ENCODE results near the gene TMEM272.

Gene TMEM272

DNA sequence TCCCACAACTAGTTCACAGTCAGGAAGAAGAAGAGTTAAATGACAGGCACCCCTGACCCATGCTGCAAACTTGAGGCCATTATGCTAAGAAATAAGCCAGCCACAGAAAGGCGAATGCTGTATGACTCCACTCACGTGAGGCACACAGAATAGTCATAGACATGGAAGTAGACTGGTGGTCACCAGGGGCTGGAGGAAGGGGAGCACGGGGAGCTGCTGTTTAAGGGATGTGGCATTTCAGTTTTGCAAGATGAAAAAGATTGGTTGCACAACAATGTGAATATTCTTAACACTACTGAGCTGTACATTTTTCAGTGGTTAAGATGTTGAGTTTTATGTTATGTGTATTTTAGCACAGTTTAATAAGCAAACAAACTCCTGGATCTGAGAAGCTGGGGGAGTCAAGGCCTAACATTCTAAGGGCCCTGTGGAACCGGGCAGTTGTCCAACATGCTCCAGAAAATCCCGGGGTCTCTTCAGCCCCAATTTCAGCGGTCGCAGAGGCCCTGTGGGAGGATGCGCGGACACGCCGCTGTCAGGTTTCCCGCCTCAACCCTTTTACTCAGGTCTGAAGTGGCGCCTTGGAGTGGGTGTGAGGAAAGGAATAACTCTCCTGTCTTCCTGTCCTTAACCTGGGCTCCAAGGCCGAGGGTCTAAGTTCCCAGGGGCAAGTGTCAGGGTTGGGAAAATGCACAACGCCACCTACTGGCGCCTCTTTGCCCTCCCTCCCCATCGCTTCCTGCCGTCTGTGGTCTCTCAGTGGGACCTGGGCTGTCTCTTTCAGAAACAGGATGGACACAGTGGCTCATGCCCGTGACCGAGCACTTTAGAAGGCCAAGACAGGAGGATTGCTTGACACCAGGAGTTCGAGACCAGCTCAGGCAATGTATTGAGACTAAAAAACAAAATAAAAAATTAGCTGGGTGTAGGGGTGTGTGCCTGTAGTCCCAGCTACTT, 4.4 kb upstream of the TMEM272 start:
- no peak overlapping the region for H3K4me3 ChIP-seq (ENCODE audit: low read length)
- peak; percentile 6 for DNase-seq (ENCODE audit: low read depth)
- no peaks in the 10 kb centered on the region for H3K9me3 ChIP-seq (ENCODE audit: control insufficient read depth, low read length)
- no peaks in the 10 kb centered on the region for H3K36me3 ChIP-seq (ENCODE audit: control insufficient read depth, insufficient read depth, low read length, severe bottlenecking)
- no peak overlapping the region for H3K9ac ChIP-seq (ENCODE audit: low read length)
- H3K27me3 ChIP-seq (replicated peaks; ENCODE audit: control insufficient read depth, insufficient read depth, low read length) = peaks cover 9% of the 10 kb centered on the region
- no peaks in the 10 kb centered on the region for H3K4me1 ChIP-seq (ENCODE audit: control insufficient read depth, insufficient read depth, low read length)

DNA sequence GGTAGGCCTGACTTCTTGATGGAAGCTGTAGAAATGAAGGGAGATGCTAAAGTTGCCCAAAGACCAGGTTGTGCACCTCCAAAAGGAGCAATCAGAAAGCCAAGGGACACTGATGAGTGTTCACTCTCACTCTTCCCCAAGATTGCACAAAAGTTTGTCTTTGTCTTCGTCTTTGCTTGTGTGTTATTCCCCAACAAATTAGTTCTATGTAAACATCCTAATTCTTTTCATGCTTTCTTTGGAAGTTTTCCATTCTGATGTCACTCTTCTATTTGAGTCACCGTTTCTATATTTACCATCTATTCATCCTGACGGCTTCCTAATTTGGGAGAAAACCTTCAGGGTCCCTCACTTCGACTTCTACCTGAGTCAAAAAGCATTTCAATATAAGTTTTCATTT, 3.7 kb upstream of the TMEM272 start:
- H3K36me3 ChIP-seq (ENCODE audit: control insufficient read depth, insufficient read depth, low read length, severe bottlenecking) = no peaks in the 10 kb centered on the region

DNA sequence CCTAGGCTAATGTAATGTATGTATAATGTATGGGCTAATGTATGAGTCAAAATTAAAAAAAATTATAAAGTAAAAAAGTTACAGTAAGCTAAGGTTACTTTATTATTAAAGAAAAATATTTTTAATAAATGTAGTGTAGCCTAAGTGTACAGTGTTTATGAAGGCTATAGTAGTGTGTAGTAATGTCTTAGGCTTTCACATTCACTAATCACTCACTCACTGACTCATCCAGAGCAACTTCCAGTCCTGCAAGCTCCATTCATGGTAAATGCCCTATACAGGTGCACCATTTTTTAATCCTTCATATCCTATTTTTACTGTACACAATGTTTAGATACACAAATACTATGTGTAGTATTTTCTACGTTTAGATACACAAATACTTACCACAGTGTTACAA, 1.8 kb upstream of the TMEM272 start:
- peaks cover 11% of the 10 kb centered on the region for H3K27me3 ChIP-seq (replicated peaks; ENCODE audit: control insufficient read depth, insufficient read depth, low read length)
- no peak for DNase-seq (ENCODE audit: low read depth)
- H3K4me3 ChIP-seq (ENCODE audit: low read length) = no peak overlapping the region
- no peaks in the 10 kb centered on the region for H3K4me1 ChIP-seq (ENCODE audit: control insufficient read depth, insufficient read depth, low read length)
- no peaks in the 10 kb centered on the region for H3K36me3 ChIP-seq (ENCODE audit: control insufficient read depth, insufficient read depth, low read length, severe bottlenecking)
- no peaks in the 10 kb centered on the region for H3K9me3 ChIP-seq (ENCODE audit: control insufficient read depth, low read length)
- H3K9ac ChIP-seq (ENCODE audit: low read length) = no peak overlapping the region

More for the DNA sequence above, 3.7 kb upstream of the TMEM272 start:
- H3K27me3 ChIP-seq (replicated peaks; ENCODE audit: control insufficient read depth, insufficient read depth, low read length) = peaks cover 9% of the 10 kb centered on the region
- H3K9ac ChIP-seq (ENCODE audit: low read length) = no peak overlapping the region
- H3K4me1 ChIP-seq (ENCODE audit: control insufficient read depth, insufficient read depth, low read length) = no peaks in the 10 kb centered on the region
- peak; percentile 53 for DNase-seq (ENCODE audit: low read depth)
- no peaks in the 10 kb centered on the region for H3K9me3 ChIP-seq (ENCODE audit: control insufficient read depth, low read length)
- no peak overlapping the region for H3K4me3 ChIP-seq (ENCODE audit: low read length)

DNA sequence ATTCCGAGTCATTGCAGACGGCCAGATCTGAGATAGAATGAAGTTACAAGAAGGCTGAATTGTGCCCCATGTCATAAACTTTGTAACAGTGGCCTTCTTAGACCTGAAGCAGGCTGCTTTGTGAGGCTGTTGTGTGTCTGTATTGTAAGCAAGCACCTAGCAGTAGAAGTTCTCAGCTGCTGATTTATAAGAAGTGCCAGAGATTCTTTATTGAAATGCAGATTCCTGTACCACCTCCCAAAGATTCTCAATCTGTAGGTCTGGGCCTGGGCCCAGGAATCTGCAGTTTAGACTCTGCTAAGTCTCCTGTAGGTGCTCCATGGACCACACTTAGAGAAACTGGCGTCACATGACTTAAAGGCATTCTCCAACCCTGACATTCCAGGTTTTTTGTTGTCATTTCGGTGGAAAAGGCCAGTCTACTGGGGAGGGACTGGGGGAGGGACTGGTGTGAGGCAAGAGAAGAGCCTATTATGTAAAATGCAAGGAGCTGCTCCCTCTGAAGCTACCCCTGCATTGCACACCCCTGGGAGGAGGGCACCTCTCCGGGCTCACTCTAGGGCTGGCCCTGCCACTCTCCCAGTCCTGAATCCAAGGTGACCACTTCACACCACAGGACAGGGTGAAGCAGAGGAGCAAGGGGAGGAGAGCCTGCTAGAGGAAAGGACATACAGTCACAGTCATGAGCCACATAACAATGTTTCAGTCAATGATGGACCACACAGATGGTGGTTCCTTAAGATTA, 769 bp upstream of the TMEM272 start:
- no peak overlapping the region for H3K4me3 ChIP-seq (ENCODE audit: low read length)
- no peak for DNase-seq (ENCODE audit: low read depth)
- H3K4me1 ChIP-seq (ENCODE audit: control insufficient read depth, insufficient read depth, low read length) = no peaks in the 10 kb centered on the region
- H3K27me3 ChIP-seq (replicated peaks; ENCODE audit: control insufficient read depth, insufficient read depth, low read length) = peaks cover 17% of the 10 kb centered on the region
- no peak overlapping the region for H3K9ac ChIP-seq (ENCODE audit: low read length)
- H3K9me3 ChIP-seq (ENCODE audit: control insufficient read depth, low read length) = no peaks in the 10 kb centered on the region
- H3K36me3 ChIP-seq (ENCODE audit: control insufficient read depth, insufficient read depth, low read length, severe bottlenecking) = no peaks in the 10 kb centered on the region

DNA sequence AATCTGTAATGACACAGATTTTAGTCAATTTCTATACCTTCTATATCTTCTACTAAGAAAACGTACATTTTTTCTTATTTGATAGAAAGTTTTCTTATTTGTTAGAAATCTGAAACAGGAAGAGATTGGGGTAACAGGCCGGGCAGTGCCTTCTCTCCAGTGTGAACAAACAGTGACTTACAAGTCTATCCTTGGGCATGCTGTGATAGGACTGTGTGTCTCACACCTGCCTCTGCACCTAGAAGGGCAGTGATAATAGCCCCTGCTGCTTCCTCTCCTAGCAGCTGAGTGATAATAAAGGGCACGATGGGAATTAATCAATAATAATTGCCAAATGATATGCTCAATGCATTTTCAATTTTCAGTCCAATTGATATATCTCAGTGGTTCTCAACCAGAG, 1.4 kb downstream of the TMEM272 start:
- peaks cover 17% of the 10 kb centered on the region for H3K27me3 ChIP-seq (replicated peaks; ENCODE audit: control insufficient read depth, insufficient read depth, low read length)
- H3K9ac ChIP-seq (ENCODE audit: low read length) = no peak overlapping the region
- no peak for DNase-seq (ENCODE audit: low read depth)
- H3K9me3 ChIP-seq (ENCODE audit: control insufficient read depth, low read length) = no peaks in the 10 kb centered on the region
- no peak overlapping the region for H3K4me3 ChIP-seq (ENCODE audit: low read length)
- H3K4me1 ChIP-seq (ENCODE audit: control insufficient read depth, insufficient read depth, low read length) = peaks cover 4% of the 10 kb centered on the region
- no peaks in the 10 kb centered on the region for H3K36me3 ChIP-seq (ENCODE audit: control insufficient read depth, insufficient read depth, low read length, severe bottlenecking)

DNA sequence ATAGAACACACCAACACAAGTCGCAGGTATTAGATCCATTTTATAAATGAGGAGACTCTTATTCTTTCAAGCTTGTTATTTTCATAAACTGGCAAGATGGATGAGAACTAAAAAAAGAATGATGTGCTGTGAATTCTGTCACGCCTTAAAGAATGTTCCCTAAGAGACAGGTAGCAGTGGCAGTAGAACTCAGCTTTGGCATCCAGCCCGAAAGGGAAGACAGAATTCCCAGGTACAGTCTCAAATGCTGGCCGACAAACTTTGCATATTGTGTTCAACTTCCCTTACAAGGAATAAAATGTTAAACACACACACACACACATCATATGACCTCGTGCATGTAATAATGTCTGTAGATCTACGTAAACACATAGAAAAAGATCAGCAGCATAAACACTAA, 3.2 kb downstream of the TMEM272 start:
- Histone ChIP-seq H3K36me3 (ENCODE audit: control insufficient read depth, insufficient read depth, low read length, severe bottlenecking) (no peaks in the 10 kb centered on the region), H3K9ac (ENCODE audit: low read length) (no peak overlapping the region), H3K9me3 (ENCODE audit: control insufficient read depth, low read length) (no peaks in the 10 kb centered on the region), H3K4me3 (ENCODE audit: low read length) (no peak overlapping the region), H3K4me1 (ENCODE audit: control insufficient read depth, insufficient read depth, low read length) (peaks cover 10% of the 10 kb centered on the region), H3K27me3 (replicated peaks; ENCODE audit: control insufficient read depth, insufficient read depth, low read length) (peaks cover 17% of the 10 kb centered on the region)
- no peak for DNase-seq (ENCODE audit: low read depth)

DNA sequence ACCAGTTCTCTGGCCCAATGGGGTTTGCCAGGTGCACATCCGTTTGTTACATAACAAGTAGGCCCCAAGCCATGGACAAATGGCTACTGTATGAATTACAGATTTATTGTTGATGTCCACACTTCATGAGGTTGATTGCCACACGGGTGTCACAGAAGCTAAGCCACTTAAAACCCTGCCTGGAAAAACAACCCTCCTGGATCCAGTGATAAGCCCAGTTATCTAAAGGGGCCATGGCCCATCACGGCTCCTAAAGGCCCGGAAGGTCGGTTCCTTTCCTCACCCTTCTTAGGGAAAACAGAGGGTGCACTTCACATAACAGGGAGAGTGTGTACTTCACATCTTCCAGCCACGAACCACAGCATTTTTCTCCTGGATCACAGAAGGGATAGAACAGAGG, 4.1 kb downstream of the TMEM272 start:
- H3K4me1 ChIP-seq (ENCODE audit: control insufficient read depth, insufficient read depth, low read length) = peaks cover 10% of the 10 kb centered on the region
- H3K4me3 ChIP-seq (ENCODE audit: low read length) = no peak overlapping the region
- H3K36me3 ChIP-seq (ENCODE audit: control insufficient read depth, insufficient read depth, low read length, severe bottlenecking) = no peaks in the 10 kb centered on the region
- no peak for DNase-seq (ENCODE audit: low read depth)
- H3K9me3 ChIP-seq (ENCODE audit: control insufficient read depth, low read length) = no peaks in the 10 kb centered on the region
- no peak overlapping the region for H3K9ac ChIP-seq (ENCODE audit: low read length)
- H3K27me3 ChIP-seq (replicated peaks; ENCODE audit: control insufficient read depth, insufficient read depth, low read length) = peaks cover 17% of the 10 kb centered on the region

DNA sequence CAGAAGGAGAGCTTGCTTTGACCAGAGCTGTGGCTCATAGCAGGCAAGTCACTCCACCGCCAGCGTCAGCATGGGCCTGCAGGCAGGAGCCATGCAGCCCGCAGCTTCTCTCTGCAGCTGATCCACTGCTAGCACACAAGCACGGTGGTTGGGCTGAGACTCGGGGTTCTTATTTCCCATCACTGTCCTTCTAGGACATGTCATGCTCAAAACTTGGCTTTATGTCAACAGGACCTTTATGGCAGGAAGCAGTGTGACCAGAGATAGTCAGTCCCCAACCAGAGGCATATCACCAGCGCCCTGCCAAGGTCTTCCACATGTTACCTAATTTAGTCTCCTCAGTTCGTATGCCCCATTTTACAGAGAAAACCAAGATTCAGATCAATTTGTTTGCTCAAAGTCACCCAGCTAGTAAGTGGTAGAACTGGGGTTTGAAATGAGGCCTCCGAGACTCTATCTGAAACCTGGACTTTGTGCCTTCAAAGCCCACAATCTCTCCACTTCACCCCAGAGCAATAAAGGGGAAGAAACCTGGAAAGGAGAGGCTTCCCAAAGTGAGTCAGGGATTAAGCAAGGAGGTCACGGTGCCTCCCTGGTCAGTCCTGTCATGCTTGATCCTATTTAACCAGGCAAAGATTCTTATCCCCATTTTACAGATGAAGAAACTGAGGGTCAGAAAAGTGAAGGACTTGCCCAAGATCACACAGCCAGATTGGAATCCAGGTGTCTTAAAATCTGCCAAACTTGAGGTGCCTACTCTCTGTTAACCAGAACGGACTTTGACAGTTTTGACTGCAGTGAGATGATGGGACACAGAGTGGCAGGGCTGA, 5.1 kb downstream of the TMEM272 start:
- Histone ChIP-seq H3K36me3 (ENCODE audit: control insufficient read depth, insufficient read depth, low read length, severe bottlenecking) (no peaks in the 10 kb centered on the region), H3K9ac (ENCODE audit: low read length) (no peak overlapping the region), H3K4me1 (ENCODE audit: control insufficient read depth, insufficient read depth, low read length) (peaks cover 10% of the 10 kb centered on the region), H3K27me3 (replicated peaks; ENCODE audit: control insufficient read depth, insufficient read depth, low read length) (peaks cover 17% of the 10 kb centered on the region), H3K9me3 (ENCODE audit: control insufficient read depth, low read length) (no peaks in the 10 kb centered on the region), H3K4me3 (ENCODE audit: low read length) (no peak overlapping the region)
- DNase-seq (ENCODE audit: low read depth) = no peak

DNA sequence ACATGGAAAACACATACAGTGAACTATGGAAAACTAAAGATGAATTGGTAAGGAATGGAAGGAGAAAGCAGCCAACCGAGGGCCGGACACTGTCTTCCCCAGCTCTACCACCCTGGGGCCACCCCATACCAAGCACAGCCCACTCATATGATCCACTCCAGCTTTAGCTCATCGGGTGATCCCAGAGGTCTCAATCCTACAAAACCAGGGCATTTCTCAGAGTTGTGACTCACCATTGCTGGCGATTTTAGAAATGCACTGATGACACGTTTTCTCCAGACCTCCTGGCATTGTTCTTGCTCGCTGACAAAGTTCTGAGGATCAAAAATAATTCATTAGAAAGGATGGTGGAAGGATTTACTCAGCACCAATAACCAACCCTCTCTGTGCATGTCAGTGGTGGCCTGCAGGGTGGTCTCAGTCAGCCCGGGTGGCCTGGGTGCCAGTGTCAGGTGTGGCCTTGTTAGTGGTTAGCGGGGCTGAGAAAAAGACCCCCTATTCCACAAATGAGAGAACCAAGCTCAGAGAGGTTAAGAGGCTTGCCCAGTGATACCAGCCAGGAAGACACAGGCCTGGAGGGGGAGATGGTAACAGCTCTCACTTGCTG, 6.6 kb downstream of the TMEM272 start:
- peaks cover 10% of the 10 kb centered on the region for H3K4me1 ChIP-seq (ENCODE audit: control insufficient read depth, insufficient read depth, low read length)
- peaks cover 21% of the 10 kb centered on the region for H3K27me3 ChIP-seq (replicated peaks; ENCODE audit: control insufficient read depth, insufficient read depth, low read length)
- H3K9me3 ChIP-seq (ENCODE audit: control insufficient read depth, low read length) = no peaks in the 10 kb centered on the region
- no peaks in the 10 kb centered on the region for H3K36me3 ChIP-seq (ENCODE audit: control insufficient read depth, insufficient read depth, low read length, severe bottlenecking)
- no peak overlapping the region for H3K9ac ChIP-seq (ENCODE audit: low read length)
- no peak overlapping the region for H3K4me3 ChIP-seq (ENCODE audit: low read length)
- DNase-seq (ENCODE audit: low read depth) = peak; percentile 55

DNA sequence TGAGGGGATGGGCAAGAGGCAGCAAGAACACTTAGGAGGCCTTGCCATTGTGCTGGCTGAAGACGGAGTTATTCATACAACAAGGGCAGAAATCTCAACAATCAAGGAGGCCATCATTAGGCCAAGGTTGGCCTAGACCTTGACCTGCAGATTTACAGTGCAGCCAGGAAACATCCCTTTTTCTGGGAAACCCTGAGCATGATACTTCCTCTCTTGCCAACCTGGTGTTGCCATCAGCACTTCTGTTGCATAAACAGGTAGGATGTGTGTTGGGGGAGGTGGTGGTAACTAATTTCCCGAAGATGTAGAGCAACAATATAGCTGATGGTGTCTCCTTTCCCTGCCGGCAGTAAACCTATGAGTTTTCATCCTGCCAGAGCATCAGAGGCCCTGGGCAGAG, 8.0 kb downstream of the TMEM272 start:
- Histone ChIP-seq H3K9ac (ENCODE audit: low read length) (no peak overlapping the region), H3K27me3 (replicated peaks; ENCODE audit: control insufficient read depth, insufficient read depth, low read length) (peaks cover 29% of the 10 kb centered on the region), H3K4me1 (ENCODE audit: control insufficient read depth, insufficient read depth, low read length) (peaks cover 12% of the 10 kb centered on the region), H3K4me3 (ENCODE audit: low read length) (no peak overlapping the region), H3K36me3 (ENCODE audit: control insufficient read depth, insufficient read depth, low read length, severe bottlenecking) (no peaks in the 10 kb centered on the region), H3K9me3 (ENCODE audit: control insufficient read depth, low read length) (no peaks in the 10 kb centered on the region)
- DNase-seq (ENCODE audit: low read depth) = no peak
